ENCODE measurements around the gene KIRREL1.

- TF ChIP-seq SIN3A (IDR thresholded peaks at IDR 0.05; ENCODE audit: borderline replicate concordance, insufficient read depth, low read length) (no peak), POLR2AphosphoS5 (IDR thresholded peaks at IDR 0.05; ENCODE audit: low read depth, low read length) (no peak), TAF1 (IDR thresholded peaks at IDR 0.05; ENCODE audit: borderline replicate concordance, insufficient read depth, low read length) (no peak), REST (IDR thresholded peaks at IDR 0.05; ENCODE audit: insufficient read depth in 1 of 2, low read depth in 2 of 2, low read length in 2 of 2) (no peak), FOXP2 (optimal IDR thresholded peaks at IDR 0.05; ENCODE audit: borderline replicate concordance, extremely low read depth, extremely low read length, insufficient read depth) (no peak)
Measured at GRCh38 chr1:157963713-157964112, 29.7 kb upstream of the KIRREL1 start.
